GM18517 (cell line): Measurements from ENCODE around the gene WWP2.
"Not testable (repeated sequence)": the region's sequence is repeated elsewhere in the genome, so short reads cannot be mapped to it uniquely, and the experiment has no call there.

ENCODE experiments used
- ATAC-seq: cut with Tn5 transposase; IDR thresholded peaks from one replicate; pipeline ENCODE4 v1.9.1; 2021; ENCODE audit warnings: mild to moderate bottlenecking, moderate library complexity; ENCODE audit not compliant: unreplicated experiment

The WWP2 gene

DNA sequence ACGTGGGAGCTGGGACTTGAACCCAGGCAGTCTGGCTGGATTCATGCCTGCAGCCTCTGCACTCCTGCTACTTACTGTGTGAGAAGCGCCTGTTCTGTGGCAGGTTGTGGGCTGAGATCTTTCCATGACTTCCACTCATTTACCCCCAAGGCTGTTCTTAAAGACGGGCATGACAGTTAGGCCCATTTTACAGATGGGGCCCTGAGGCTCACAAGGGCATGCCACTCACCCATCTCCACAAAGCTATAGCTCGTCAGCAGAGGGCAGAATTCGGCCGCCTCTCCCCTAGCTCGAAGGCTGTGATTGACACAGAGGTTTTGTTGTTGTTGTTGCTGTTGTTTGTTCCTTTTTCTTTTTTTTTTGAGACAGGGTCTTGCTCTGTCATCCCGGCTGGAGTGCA is 210.8 kb downstream of the WWP2 start:
- not testable (repeated sequence) for ATAC-seq

DNA sequence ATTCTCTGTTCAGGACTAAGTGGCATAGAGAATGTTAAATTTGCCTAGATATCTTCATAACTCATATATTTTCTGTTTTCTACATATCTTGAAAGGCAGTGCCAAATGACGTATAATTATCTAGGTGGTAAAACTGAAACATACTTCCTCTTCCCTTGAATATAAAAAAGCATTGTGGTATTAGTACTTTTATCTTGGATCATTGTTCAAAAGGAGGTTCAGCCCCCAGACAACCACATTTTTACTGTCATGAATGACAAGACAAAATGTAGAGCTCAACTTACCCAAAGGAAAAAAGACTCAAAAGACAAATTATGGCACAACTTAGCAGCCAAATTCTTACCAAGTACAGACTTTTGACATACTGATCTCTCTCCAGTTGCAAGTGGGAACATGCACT is 223.1 kb downstream of the WWP2 start:
- not testable (repeated sequence) for ATAC-seq
